A549 (cell line): ENCODE measurements around the gene PRX.

Experiments used
- CBX8 ChIP-seq: fragments of 200-600 bp; sonication (generic); IDR thresholded peaks from 2 replicates; pipeline ENCODE4 v1.6.1; 2016
- CHD2 ChIP-seq: fragments of 150-350 bp; IDR thresholded peaks from 2 replicates; pipeline ENCODE4 v1.6.1; 2014; ENCODE audit warnings: low read length; ENCODE audit not compliant: partially characterized antibody
- CTCF ChIP-seq: fragments of >200 bp; sonication (Bioruptor Twin); formaldehyde crosslinking; IDR thresholded peaks from 3 replicates; pipeline ENCODE4 v1.5.1; 2016
- NR3C1 ChIP-seq: fragments of >200 bp; sonication (Bioruptor Twin); formaldehyde crosslinking; IDR thresholded peaks from 3 replicates; pipeline ENCODE4 v1.6.1; 2017
- POLR2A ChIP-seq: IDR thresholded peaks from 2 replicates; pipeline ENCODE4 v1.6.1; 2012; ENCODE audit warnings: mild to moderate bottlenecking, low read length
- RAD21 ChIP-seq, 2 experiments: fragments of >200 bp in 1 of 2; sonication (Bioruptor Twin) in 1 of 2; formaldehyde crosslinking in 1 of 2; IDR thresholded peaks in 1 of 2; conservative IDR thresholded peaks in 1 of 2; 2 replicates in 1 of 2; 3 replicates in 1 of 2; pipeline ENCODE4 v1.6.1; 2012 to 2018; ENCODE audit warnings: inconsistent platforms in 1 of 2
- REST ChIP-seq: fragments of 200-600 bp; sonication (generic); IDR thresholded peaks from 2 replicates; pipeline ENCODE4 v1.6.1; 2016; ENCODE audit warnings: antibody characterized with exemption, mild to moderate bottlenecking, moderate library complexity
- TP53 ChIP-seq: fragments of 250-450 bp; sonication (Bioruptor Pico); IDR thresholded peaks from 2 replicates; pipeline ENCODE4 v1.5.0; 2021; ENCODE audit warnings: mild to moderate bottlenecking, moderate library complexity
- ZFP36 ChIP-seq: fragments of 450-650 bp; IDR thresholded peaks from 2 replicates; pipeline ENCODE4 v1.6.1; 2014; ENCODE audit warnings: borderline replicate concordance; ENCODE audit not compliant: partially characterized antibody

- no peak for TF ChIP-seq NR3C1
- TF ChIP-seq POLR2A, result no peak
- no peak for TF ChIP-seq CTCF
- TF ChIP-seq REST, result no peak
- TF ChIP-seq CBX8, result no peak
- TF ChIP-seq TP53 (CRISPR knock-in tag), result no peak
- TF ChIP-seq CHD2, result no peak
- TF ChIP-seq ZFP36, result peak; percentile 73
- no peak for TF ChIP-seq RAD21 (conservative IDR thresholded peaks at IDR 0.05 in 1 of 2, IDR thresholded peaks at IDR 0.05 in 1 of 2)
Measured at GRCh38 chr19:40418040-40418439, 4.9 kb upstream of the PRX start.
